ENCODE measurements around the gene LPCAT3. TPM values are rescaled to one million over a fixed set of nuclear protein-coding genes. Genes with fewer than 3 reads are reported as not detected.

LPCAT3 gene
- total RNA-seq, 1 donor from 2014 or later = 21.3 TPM

DNA sequence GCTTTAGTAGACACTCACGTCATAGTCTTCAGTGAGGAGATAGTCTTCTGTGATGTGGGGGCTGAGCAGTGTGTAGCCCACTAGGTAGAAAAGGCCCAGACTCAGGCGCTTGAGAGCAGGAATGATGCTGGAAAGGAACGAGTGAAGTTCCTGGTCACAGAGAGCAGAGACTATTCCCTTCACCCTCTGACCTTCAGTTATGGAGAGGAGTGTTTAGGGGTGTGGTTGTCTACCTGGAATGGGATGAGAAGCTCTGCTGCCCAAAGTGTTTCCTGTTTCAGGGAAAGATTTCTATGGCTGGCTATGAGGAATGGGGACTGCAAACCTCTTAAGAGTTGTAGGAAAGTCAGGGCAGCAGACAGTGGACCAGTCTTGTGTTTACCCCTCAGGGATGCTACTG, 38.8 kb downstream of the LPCAT3 start:
- ATAC-seq (ENCODE audit: low read depth) (no peak), DNase-seq (no peak)
- H3K27me3 Mint-ChIP-seq = no peaks in the 10 kb centered on the region
- H3K36me3 Mint-ChIP-seq (ENCODE audit: low read depth) = peaks cover 81% of the 10 kb centered on the region
- POLR2A ChIA-PET = interaction anchor here (1.2 to 1.5 kb wide), 2 partner anchors 36 to 56 kb away, joined by 3 to 4 read pairs; partner anchors contain the start of genes C12orf57 and RNU7-1
- no peak overlapping the region for H3K4me3 Mint-ChIP-seq
- intact Hi-C loops (cut with micrococcal nuclease) = no loop called here
- TF ChIP-seq, protein P1, sequence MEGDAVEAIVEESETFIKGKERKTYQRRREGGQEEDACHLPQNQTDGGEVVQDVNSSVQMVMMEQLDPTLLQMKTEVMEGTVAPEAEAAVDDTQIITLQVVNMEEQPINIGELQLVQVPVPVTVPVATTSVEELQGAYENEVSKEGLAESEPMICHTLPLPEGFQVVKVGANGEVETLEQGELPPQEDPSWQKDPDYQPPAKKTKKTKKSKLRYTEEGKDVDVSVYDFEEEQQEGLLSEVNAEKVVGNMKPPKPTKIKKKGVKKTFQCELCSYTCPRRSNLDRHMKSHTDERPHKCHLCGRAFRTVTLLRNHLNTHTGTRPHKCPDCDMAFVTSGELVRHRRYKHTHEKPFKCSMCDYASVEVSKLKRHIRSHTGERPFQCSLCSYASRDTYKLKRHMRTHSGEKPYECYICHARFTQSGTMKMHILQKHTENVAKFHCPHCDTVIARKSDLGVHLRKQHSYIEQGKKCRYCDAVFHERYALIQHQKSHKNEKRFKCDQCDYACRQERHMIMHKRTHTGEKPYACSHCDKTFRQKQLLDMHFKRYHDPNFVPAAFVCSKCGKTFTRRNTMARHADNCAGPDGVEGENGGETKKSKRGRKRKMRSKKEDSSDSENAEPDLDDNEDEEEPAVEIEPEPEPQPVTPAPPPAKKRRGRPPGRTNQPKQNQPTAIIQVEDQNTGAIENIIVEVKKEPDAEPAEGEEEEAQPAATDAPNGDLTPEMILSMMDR (IDR thresholded peaks at IDR 0.05) = no peak
- H3K27ac Mint-ChIP-seq = no peak overlapping the region
- H3K4me1 Mint-ChIP-seq = no peaks in the 10 kb centered on the region
- no peaks in the 10 kb centered on the region for H3K9me3 Mint-ChIP-seq
- CTCF ChIA-PET = no interaction called here

DNA sequence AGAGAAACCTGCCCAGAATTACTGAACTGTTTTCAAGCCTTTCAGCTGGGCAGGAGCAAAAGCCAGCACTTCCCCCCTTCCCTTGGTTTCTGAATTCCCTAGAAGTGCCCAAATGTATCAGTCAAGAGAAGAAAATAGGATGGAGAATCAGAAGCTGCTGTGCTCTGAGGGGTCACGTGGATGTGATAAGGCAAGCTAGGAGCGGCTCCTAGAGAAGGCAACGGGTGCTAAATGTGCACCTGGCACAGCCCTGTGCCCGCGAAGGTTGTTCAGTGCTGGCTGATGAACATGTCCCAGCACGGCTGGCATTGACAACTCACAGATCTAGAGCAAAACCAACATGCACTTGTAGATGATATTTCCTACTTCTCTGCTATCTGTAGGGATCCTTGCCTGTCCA, 39.3 kb downstream of the LPCAT3 start:
- H3K36me3 Mint-ChIP-seq (ENCODE audit: low read depth) = peaks cover 84% of the 10 kb centered on the region
- ChIA-PET POLR2A (interaction anchor here (1.2 to 1.5 kb wide), 2 partner anchors 35 to 55 kb away, joined by 3 to 4 read pairs; partner anchors contain the start of genes C12orf57 and RNU7-1), CTCF (no interaction called here)
- no peak overlapping the region for H3K27ac Mint-ChIP-seq
- no peaks in the 10 kb centered on the region for H3K27me3 Mint-ChIP-seq
- ATAC-seq (ENCODE audit: low read depth) (no peak), DNase-seq (no peak)
- no peak overlapping the region for H3K4me3 Mint-ChIP-seq
- TF ChIP-seq, protein P1 (IDR thresholded peaks at IDR 0.05) = no peak
- intact Hi-C loops (cut with micrococcal nuclease) = no loop called here
- no peaks in the 10 kb centered on the region for H3K4me1 Mint-ChIP-seq
- no peaks in the 10 kb centered on the region for H3K9me3 Mint-ChIP-seq

DNA sequence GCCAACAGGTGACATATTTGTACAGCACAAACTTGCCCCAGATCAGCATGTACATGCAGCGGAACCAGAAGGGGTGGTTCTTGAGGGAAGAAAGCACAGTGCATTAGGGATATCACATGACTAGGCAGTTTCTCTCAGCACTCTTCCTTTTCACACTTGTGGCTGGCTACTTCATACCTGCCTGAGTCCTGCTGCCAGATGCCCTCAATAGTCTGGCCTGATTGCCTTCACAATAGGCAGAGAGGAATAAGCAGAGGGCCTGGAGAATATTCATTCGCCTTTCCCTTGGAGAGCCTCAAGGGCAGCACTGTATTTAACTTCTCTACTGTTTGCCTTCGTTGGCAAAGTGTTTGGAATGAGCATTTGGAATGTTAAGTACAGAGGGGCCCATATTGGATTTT, 39.7 kb downstream of the LPCAT3 start:
- TF ChIP-seq, protein P1 (IDR thresholded peaks at IDR 0.05) = no peak
- CTCF ChIA-PET = no interaction called here
- ATAC-seq (ENCODE audit: low read depth) = no peak
- H3K36me3 Mint-ChIP-seq (ENCODE audit: low read depth) = peaks cover 88% of the 10 kb centered on the region
- POLR2A ChIA-PET = interaction anchor here (1.2 to 1.5 kb wide), 3 partner anchors 35 to 126 kb away, joined by 3 to 4 read pairs (median 3); partner anchors contain the start of genes C12orf57 and RNU7-1
- H3K9me3 Mint-ChIP-seq = no peaks in the 10 kb centered on the region
- no peaks in the 10 kb centered on the region for H3K27me3 Mint-ChIP-seq
- intact Hi-C loops (cut with micrococcal nuclease) = no loop called here
- no peak overlapping the region for H3K4me3 Mint-ChIP-seq
- H3K27ac Mint-ChIP-seq = no peak overlapping the region
- no peaks in the 10 kb centered on the region for H3K4me1 Mint-ChIP-seq
- DNase-seq = no peak

DNA sequence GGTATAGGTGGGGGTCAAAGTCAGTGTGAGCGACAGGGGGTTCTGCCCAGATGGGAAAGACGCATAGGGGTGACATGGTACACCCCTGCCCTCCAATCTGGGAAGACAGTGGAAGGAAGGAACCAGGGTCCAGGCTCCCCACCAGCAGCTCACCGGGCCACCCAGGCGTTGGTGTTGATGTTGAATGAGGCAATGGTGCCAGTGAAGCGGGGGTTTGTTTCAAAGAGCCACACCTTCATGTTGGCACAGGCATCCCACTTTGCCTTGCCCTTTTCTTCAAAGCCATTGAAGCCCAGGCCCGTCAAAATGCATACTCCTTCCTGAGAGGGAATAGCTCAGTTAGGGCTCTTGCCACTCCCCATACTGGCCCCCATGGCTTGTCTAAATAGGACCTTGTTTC, 40.1 kb downstream of the LPCAT3 start:
- DNase-seq (no peak), ATAC-seq (ENCODE audit: low read depth) (no peak)
- Mint-ChIP-seq H3K27me3 (no peaks in the 10 kb centered on the region), H3K4me1 (no peaks in the 10 kb centered on the region), H3K36me3 (ENCODE audit: low read depth) (peaks cover 86% of the 10 kb centered on the region), H3K27ac (no peak overlapping the region), H3K9me3 (no peaks in the 10 kb centered on the region), H3K4me3 (no peak overlapping the region)
- ChIA-PET CTCF (no interaction called here), POLR2A (interaction anchor here (0.8 to 1.5 kb wide), 4 partner anchors 34 to 126 kb away, joined by 3 to 4 read pairs (median 4); partner anchors contain the start of genes C12orf57 and RNU7-1)
- intact Hi-C loops (cut with micrococcal nuclease) = no loop called here
- TF ChIP-seq, protein P1 (IDR thresholded peaks at IDR 0.05) = no peak

DNA sequence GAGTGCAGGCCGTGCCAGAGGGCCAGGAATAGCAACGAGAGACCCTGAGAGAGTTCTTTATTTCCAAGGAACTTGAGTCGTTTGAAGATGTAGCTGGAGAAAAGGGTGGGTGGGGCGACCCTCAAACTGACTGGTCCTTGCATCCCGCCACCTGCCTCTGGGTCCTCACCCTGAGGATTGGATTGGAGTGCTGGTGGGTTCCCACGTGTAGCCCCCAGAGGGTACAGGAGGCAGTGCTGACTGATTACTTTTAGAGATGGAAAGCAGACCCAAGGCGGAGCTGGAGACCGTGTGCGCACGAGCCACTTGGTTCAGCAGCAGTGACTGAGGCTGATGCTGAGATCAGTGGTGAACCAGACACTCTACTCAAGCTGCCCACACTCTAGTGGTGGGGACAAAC, 40.6 kb downstream of the LPCAT3 start:
- CTCF ChIA-PET = no interaction called here
- Mint-ChIP-seq H3K4me3 (no peak overlapping the region), H3K27ac (no peak overlapping the region), H3K4me1 (peaks cover 2% of the 10 kb centered on the region), H3K36me3 (ENCODE audit: low read depth) (peaks cover 85% of the 10 kb centered on the region), H3K27me3 (no peaks in the 10 kb centered on the region), H3K9me3 (no peaks in the 10 kb centered on the region)
- no peak for DNase-seq
- POLR2A ChIA-PET = interaction anchor here (0.8 to 1.2 kb wide), 2 partner anchors 34 to 125 kb away, joined by 3 to 4 read pairs; partner anchors contain the start of genes C12orf57 and RNU7-1
- ATAC-seq (ENCODE audit: low read depth) = no peak
- TF ChIP-seq, protein P1 (IDR thresholded peaks at IDR 0.05) = no peak
- intact Hi-C loops (cut with micrococcal nuclease) = no loop called here
